CD4-positive, alpha-beta memory T cell (primary cell): ENCODE results near the gene ELFN1. TPM values are rescaled to one million over a fixed set of nuclear protein-coding genes. Genes with fewer than 3 reads are reported as not detected.

Experiments
- CTCF ChIA-PET: fragments of 350-600 bp; sonication (Branson Sonifier 250); formaldehyde crosslinking; loops from one replicate; lab custom pipeline; 2021; ENCODE audit warnings: inconsistent platforms; ENCODE audit not compliant: partially characterized antibody; lab: Charles Lee
- POLR2A ChIA-PET: fragments of 350-600 bp; sonication (Branson Sonifier 250); formaldehyde crosslinking; loops from one replicate; lab custom pipeline; 2021; ENCODE audit not compliant: partially characterized antibody; lab: Charles Lee
- DNase-seq, 5 donors: peaks; one replicate each; pipeline versions ENCODE4 v3.0.0 to v3.0.0-alpha.2; 2020 to 2022; ENCODE audit warnings: mixed read lengths in 1 of 5
- H3K27ac ChIP-seq: one replicate; pipeline ENCODE4 v1.7.0; 2013; ENCODE audit warnings: low read depth, low read length
- H3K27me3 ChIP-seq: 2 replicates; pipeline ENCODE4 v1.7.0; 2013; ENCODE audit warnings: mild to moderate bottlenecking, low read length, moderate library complexity; ENCODE audit not compliant: insufficient read depth
- H3K36me3 ChIP-seq: 2 replicates; pipeline ENCODE4 v1.7.0; 2013; ENCODE audit warnings: mild to moderate bottlenecking, low read length, moderate library complexity; ENCODE audit not compliant: insufficient read depth
- H3K4me1 ChIP-seq: 2 replicates; pipeline ENCODE4 v1.7.0; 2013; ENCODE audit warnings: mild to moderate bottlenecking, low read length, moderate library complexity; ENCODE audit not compliant: insufficient read depth
- H3K4me3 ChIP-seq, 2 donors: one replicate each; pipeline ENCODE4 v1.7.0; 2013; ENCODE audit warnings: low read length in 2 of 2, mild to moderate bottlenecking in 1 of 2
- H3K9me3 ChIP-seq, 2 donors: one replicate each; pipeline ENCODE4 v1.7.0; 2013; ENCODE audit warnings: low read length in 2 of 2, control low read depth in 1 of 2; ENCODE audit not compliant: control insufficient read depth in 1 of 2
- H3K27ac Mint-ChIP-seq, 7 donors: one replicate each; pipeline ENCODE4 v1.8.0; 2020 to 2021; ENCODE audit warnings: mixed read lengths in 7 of 7, mild to moderate bottlenecking in 6 of 7, inconsistent platforms in 3 of 7, moderate library complexity in 3 of 7
- H3K27me3 Mint-ChIP-seq, 2 donors: one replicate each; pipeline ENCODE4 v1.8.0; 2020 to 2021; ENCODE audit warnings: mixed read lengths in 2 of 2
- H3K36me3 Mint-ChIP-seq, 2 donors: one replicate each; pipeline ENCODE4 v1.8.0; 2020 to 2021; ENCODE audit warnings: mixed read lengths in 2 of 2, inconsistent platforms in 1 of 2, mild to moderate bottlenecking in 1 of 2
- H3K4me1 Mint-ChIP-seq, 4 donors: one replicate each; pipeline ENCODE4 v1.8.0; 2020 to 2021; ENCODE audit warnings: mixed read lengths in 4 of 4, mild to moderate bottlenecking in 1 of 4
- H3K4me3 Mint-ChIP-seq, 8 donors: one replicate each; pipeline ENCODE4 v1.8.0; 2020 to 2021; ENCODE audit warnings: mixed read lengths in 8 of 8, mild to moderate bottlenecking in 7 of 8, moderate library complexity in 6 of 8, inconsistent platforms in 3 of 8
- H3K9me3 Mint-ChIP-seq, 8 donors: one replicate each; pipeline ENCODE4 v1.8.0; 2020 to 2021; ENCODE audit warnings: mixed read lengths in 8 of 8, mild to moderate bottlenecking in 5 of 8, inconsistent platforms in 3 of 8, moderate library complexity in 1 of 8
- intact Hi-C: fragments of 100-400 bp; cut with micrococcal nuclease; formaldehyde crosslinking; loops from one replicate; pipeline ENCODE4 v1.15.1; 2023
- polyA plus RNA-seq, 2 donors: library from polyadenylated mRNA; unstranded; fragments of 300-500 nt; fragmentation: Illumina TruSeq; gene quantifications; one replicate each; pipeline ENCODE4 v1.2.3, GENCODE V29; 2021
- total RNA-seq, 2 experiments: library from RNA; stranded (reverse); gene quantifications; one replicate each; pipeline ENCODE4 v1.2.3, GENCODE V29; 2021

ELFN1 gene
- total and polyA plus RNA-seq, 4 experiments from 2014 or later = 0.12 TPM; not detected in 3

- Mint-ChIP-seq H3K27me3 (peaks cover 0 to 6% of the 10 kb centered on the region in 2 donors), H3K36me3 (no peaks in the 10 kb centered on the region), H3K4me3 (no peak overlapping the region), H3K9me3 (peaks cover 0 to 14% (median 8%) of the 10 kb centered on the region in 8 donors), H3K27ac (no peak overlapping the region), H3K4me1 (peaks cover 0 to 3% (median 0%) of the 10 kb centered on the region in 4 donors)
- no peak overlapping the region for H3K4me3 ChIP-seq
- no peaks in the 10 kb centered on the region for H3K4me1 ChIP-seq
- CTCF ChIA-PET = no interaction called here
- intact Hi-C loops = no loop called here
- POLR2A ChIA-PET = no interaction called here
- peaks cover 0 to 6% of the 10 kb centered on the region in 2 donors for H3K9me3 ChIP-seq
- H3K36me3 ChIP-seq = no peaks in the 10 kb centered on the region
- no peak for DNase-seq
- no peak overlapping the region for H3K27ac ChIP-seq
- H3K27me3 ChIP-seq = no peaks in the 10 kb centered on the region
Measured at GRCh38 chr7:1700536-1701333, 30.7 kb downstream of the ELFN1 start.

- peaks cover 0 to 6% of the 10 kb centered on the region in 2 donors for H3K9me3 ChIP-seq
- H3K4me1 Mint-ChIP-seq = peaks cover 0 to under 1% (median 0%) of the 10 kb centered on the region in 4 donors
- intact Hi-C loops = no loop called here
- H3K4me1 ChIP-seq = no peaks in the 10 kb centered on the region
- no peak overlapping the region for H3K27ac Mint-ChIP-seq
- peaks cover 0 to 6% of the 10 kb centered on the region in 2 donors for H3K27me3 Mint-ChIP-seq
- no peaks in the 10 kb centered on the region for H3K36me3 Mint-ChIP-seq
- ChIA-PET POLR2A (no interaction called here), CTCF (interaction anchor here (1.1 kb wide), 1 partner anchor 17 kb away, joined by 3 read pairs; no protein-coding TSS in a partner anchor)
- no peak overlapping the region for H3K27ac ChIP-seq
- H3K9me3 Mint-ChIP-seq = peaks cover 0 to 14% (median 8%) of the 10 kb centered on the region in 8 donors
- no peak overlapping the region for H3K4me3 ChIP-seq
- H3K27me3 ChIP-seq = no peaks in the 10 kb centered on the region
- H3K36me3 ChIP-seq = no peaks in the 10 kb centered on the region
- H3K4me3 Mint-ChIP-seq = no peak overlapping the region
- DNase-seq = no peak
Measured at GRCh38 chr7:1702652-1703051, 32.6 kb downstream of the ELFN1 start.

- Histone ChIP-seq H3K4me3 (no peak overlapping the region), H3K27ac (no peak overlapping the region), H3K9me3 (peaks cover 0 to 6% of the 10 kb centered on the region in 2 donors), H3K36me3 (no peaks in the 10 kb centered on the region), H3K4me1 (no peaks in the 10 kb centered on the region), H3K27me3 (no peaks in the 10 kb centered on the region)
- Mint-ChIP-seq H3K27me3 (peaks cover 0 to 6% of the 10 kb centered on the region in 2 donors), H3K36me3 (no peaks in the 10 kb centered on the region), H3K4me3 (no peak overlapping the region), H3K9me3 (peaks cover 0 to 14% (median 8%) of the 10 kb centered on the region in 8 donors), H3K4me1 (no peaks in the 10 kb centered on the region), H3K27ac (no peak overlapping the region)
- no peak for DNase-seq
- POLR2A ChIA-PET = no interaction called here
- CTCF ChIA-PET = interaction anchor here (1.1 kb wide), 1 partner anchor 18 kb away, joined by 3 read pairs; no protein-coding TSS in a partner anchor
- intact Hi-C loops = no loop called here
Measured at GRCh38 chr7:1703441-1703840, 33.4 kb downstream of the ELFN1 start.

GRCh38 chr7:1703871-1704810 lies 34.1 kb downstream of the ELFN1 start:
- intact Hi-C loops = no loop called here
- Histone ChIP-seq H3K4me1 (no peaks in the 10 kb centered on the region), H3K27ac (no peak overlapping the region), H3K4me3 (no peak overlapping the region), H3K36me3 (no peaks in the 10 kb centered on the region), H3K9me3 (peaks cover 0 to 6% of the 10 kb centered on the region in 2 donors), H3K27me3 (no peaks in the 10 kb centered on the region)
- DNase-seq = no peak
- Mint-ChIP-seq H3K9me3 (peaks cover 0 to 15% (median 9%) of the 10 kb centered on the region in 8 donors), H3K4me1 (no peaks in the 10 kb centered on the region), H3K27me3 (peaks cover 0 to 3% of the 10 kb centered on the region in 2 donors), H3K4me3 (no peak overlapping the region), H3K36me3 (no peaks in the 10 kb centered on the region), H3K27ac (no peak overlapping the region)
- ChIA-PET CTCF (interaction anchor here (1.1 kb wide), 1 partner anchor 19 kb away, joined by 3 read pairs; no protein-coding TSS in a partner anchor), POLR2A (no interaction called here)

GRCh38 chr7:1704811-1705738 lies 35.0 kb downstream of the ELFN1 start:
- no peak for DNase-seq
- Histone ChIP-seq H3K27me3 (no peaks in the 10 kb centered on the region), H3K4me3 (no peak overlapping the region), H3K27ac (no peak overlapping the region), H3K9me3 (peaks cover 0 to 13% of the 10 kb centered on the region in 2 donors), H3K4me1 (no peaks in the 10 kb centered on the region), H3K36me3 (no peaks in the 10 kb centered on the region)
- peaks cover 0 to 22% (median 14%) of the 10 kb centered on the region in 8 donors for H3K9me3 Mint-ChIP-seq
- H3K27me3 Mint-ChIP-seq = peaks cover 0 to 3% of the 10 kb centered on the region in 2 donors
- H3K4me1 Mint-ChIP-seq = no peaks in the 10 kb centered on the region
- CTCF ChIA-PET = no interaction called here
- intact Hi-C loops = no loop called here
- H3K27ac Mint-ChIP-seq = no peak overlapping the region
- POLR2A ChIA-PET = no interaction called here
- H3K36me3 Mint-ChIP-seq = no peaks in the 10 kb centered on the region
- no peak overlapping the region for H3K4me3 Mint-ChIP-seq

- peaks cover 0 to 15% of the 10 kb centered on the region in 2 donors for H3K9me3 ChIP-seq
Measured at GRCh38 chr7:1705856-1706255, 35.8 kb downstream of the ELFN1 start.

More at GRCh38 chr7:1705856-1706255, 35.8 kb downstream of the ELFN1 start:
- H3K36me3 Mint-ChIP-seq = no peaks in the 10 kb centered on the region
- ChIA-PET POLR2A (no interaction called here), CTCF (no interaction called here)
- peaks cover 0 to 1% of the 10 kb centered on the region in 2 donors for H3K27me3 Mint-ChIP-seq
- peaks cover 0 to 30% (median 14%) of the 10 kb centered on the region in 8 donors for H3K9me3 Mint-ChIP-seq
- Histone ChIP-seq H3K4me3 (no peak overlapping the region), H3K27ac (no peak overlapping the region), H3K36me3 (no peaks in the 10 kb centered on the region), H3K27me3 (no peaks in the 10 kb centered on the region), H3K4me1 (no peaks in the 10 kb centered on the region)
- DNase-seq = no peak
- H3K27ac Mint-ChIP-seq = no peak overlapping the region
- intact Hi-C loops = no loop called here
- H3K4me1 Mint-ChIP-seq = no peaks in the 10 kb centered on the region
- no peak overlapping the region for H3K4me3 Mint-ChIP-seq
